AG08396 (cell line): ENCODE results near the gene SRMS.

Experiments
- DNase-seq: peaks from one replicate; pipeline ENCODE4 v3.0.0; 2012; ENCODE audit warnings: low spot score, mixed read lengths

SRMS gene

GRCh38 chr20:63547725-63548480, at the start of gene SRMS:
Gene SRMS, minus strand, starts transcription at chr20:63547749. Its CDS starts 286 bp downstream, at chr20:63547463.
- DNase-seq = no peak

GRCh38 chr20:63596423-63596822, 48.9 kb upstream of the SRMS start:
- no peak for DNase-seq

- no peak for DNase-seq
Observed at GRCh38 chr20:63595416-63596127, 48.0 kb upstream of the SRMS start.

GRCh38 chr20:63594043-63594561, 46.6 kb upstream of the SRMS start:
- peak; percentile 86 for DNase-seq

- no peak for DNase-seq
Observed at GRCh38 chr20:63592661-63593060, 45.1 kb upstream of the SRMS start.

GRCh38 chr20:63591786-63592355, 44.3 kb upstream of the SRMS start:
- DNase-seq = no peak

- no peak for DNase-seq
Observed at GRCh38 chr20:63591147-63591533, 43.6 kb upstream of the SRMS start.

GRCh38 chr20:63590218-63591146, 42.9 kb upstream of the SRMS start:
- DNase-seq = no peak

GRCh38 chr20:63589261-63590217, 42.0 kb upstream of the SRMS start:
- DNase-seq = no peak

- no peak for DNase-seq
Observed at GRCh38 chr20:63588641-63589041, 41.1 kb upstream of the SRMS start.

GRCh38 chr20:63587776-63588591, 40.4 kb upstream of the SRMS start:
- no peak for DNase-seq

- no peak for DNase-seq
Observed at GRCh38 chr20:63587256-63587655, 39.7 kb upstream of the SRMS start.

GRCh38 chr20:63586797-63587196, 39.2 kb upstream of the SRMS start:
- DNase-seq = no peak

GRCh38 chr20:63585616-63586565, 38.3 kb upstream of the SRMS start:
- DNase-seq = no peak

- no peak for DNase-seq
Observed at GRCh38 chr20:63582382-63583063, 35.0 kb upstream of the SRMS start.

GRCh38 chr20:63580796-63581461, 33.4 kb upstream of the SRMS start:
- DNase-seq = no peak

- no peak for DNase-seq
Observed at GRCh38 chr20:63579017-63579694, 31.6 kb upstream of the SRMS start.
